GM13976 (cell line): Measurements from ENCODE around the gene MLEC.

Source experiments
- DNase-seq: peaks from one replicate; pipeline ENCODE4 v3.0.0; 2012; ENCODE audit warnings: low spot score
- in situ Hi-C: fragments of 300-500 bp; cut with MboI; formaldehyde crosslinking; loops from one replicate; pipeline ENCODE4 v1.12.0; 2022; ENCODE audit warnings: low sequenced_read_pairs, mixed read lengths, inconsistent platforms; ENCODE audit not compliant: unreplicated experiment
- TF ChIP-seq, protein P1 (sequence below): IDR thresholded peaks from 2 replicates; pipeline ENCODE4 v1.5.1; 2012; ENCODE audit warnings: borderline replicate concordance, mild to moderate bottlenecking; ENCODE audit not compliant: insufficient read depth; ENCODE audit errors: extremely low read depth, missing control alignments, control extremely low read depth

Gene MLEC

DNA sequence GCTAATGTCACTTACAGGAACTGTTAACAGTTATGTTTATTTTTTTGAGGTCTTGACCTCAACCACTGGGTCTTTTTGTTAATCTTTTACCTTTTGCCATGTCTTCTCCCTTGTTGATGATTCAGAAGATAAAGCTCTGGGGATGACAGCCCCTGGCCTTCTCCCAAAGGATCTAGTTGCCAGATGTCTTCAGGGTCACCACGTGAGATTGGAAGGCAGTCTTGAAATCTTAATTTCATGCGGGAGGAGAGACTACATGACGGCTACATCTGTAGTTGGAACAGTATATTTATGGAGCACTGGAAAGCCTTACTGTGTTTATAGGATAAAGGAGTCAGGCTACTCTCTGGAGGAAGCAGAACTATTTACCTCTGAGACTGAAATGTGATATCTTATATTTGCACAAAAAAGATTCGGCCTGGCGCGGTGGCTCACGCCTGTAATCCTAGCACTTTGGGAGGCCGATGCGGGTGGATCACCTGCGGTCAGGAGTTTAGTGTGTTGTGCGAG lies 5.6 kb downstream of the MLEC start:
- TF ChIP-seq, protein P1, sequence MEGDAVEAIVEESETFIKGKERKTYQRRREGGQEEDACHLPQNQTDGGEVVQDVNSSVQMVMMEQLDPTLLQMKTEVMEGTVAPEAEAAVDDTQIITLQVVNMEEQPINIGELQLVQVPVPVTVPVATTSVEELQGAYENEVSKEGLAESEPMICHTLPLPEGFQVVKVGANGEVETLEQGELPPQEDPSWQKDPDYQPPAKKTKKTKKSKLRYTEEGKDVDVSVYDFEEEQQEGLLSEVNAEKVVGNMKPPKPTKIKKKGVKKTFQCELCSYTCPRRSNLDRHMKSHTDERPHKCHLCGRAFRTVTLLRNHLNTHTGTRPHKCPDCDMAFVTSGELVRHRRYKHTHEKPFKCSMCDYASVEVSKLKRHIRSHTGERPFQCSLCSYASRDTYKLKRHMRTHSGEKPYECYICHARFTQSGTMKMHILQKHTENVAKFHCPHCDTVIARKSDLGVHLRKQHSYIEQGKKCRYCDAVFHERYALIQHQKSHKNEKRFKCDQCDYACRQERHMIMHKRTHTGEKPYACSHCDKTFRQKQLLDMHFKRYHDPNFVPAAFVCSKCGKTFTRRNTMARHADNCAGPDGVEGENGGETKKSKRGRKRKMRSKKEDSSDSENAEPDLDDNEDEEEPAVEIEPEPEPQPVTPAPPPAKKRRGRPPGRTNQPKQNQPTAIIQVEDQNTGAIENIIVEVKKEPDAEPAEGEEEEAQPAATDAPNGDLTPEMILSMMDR, result no peak
- in situ Hi-C loops, result no loop called here
- DNase-seq, result no peak

DNA sequence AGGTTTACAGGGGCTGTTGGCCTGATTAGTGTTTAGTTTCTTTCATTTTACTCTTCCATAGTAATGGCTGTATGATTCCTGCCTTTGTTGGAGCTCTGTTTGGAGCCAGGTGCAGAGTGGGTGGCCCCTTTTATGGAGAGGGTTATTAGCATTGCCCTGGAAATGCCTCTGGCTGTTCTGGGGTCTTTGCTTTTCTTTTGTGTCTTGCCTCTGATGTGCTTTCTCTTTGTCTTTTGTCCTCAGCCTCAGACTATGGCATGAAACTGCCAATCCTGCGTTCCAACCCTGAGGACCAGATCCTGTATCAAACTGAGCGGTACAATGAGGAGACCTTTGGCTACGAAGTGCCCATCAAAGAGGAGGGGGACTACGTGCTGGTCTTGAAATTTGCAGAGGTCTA lies 6.9 kb downstream of the MLEC start:
- no peak for DNase-seq
- in situ Hi-C loops, result no loop called here
- TF ChIP-seq, protein P1, result no peak

DNA sequence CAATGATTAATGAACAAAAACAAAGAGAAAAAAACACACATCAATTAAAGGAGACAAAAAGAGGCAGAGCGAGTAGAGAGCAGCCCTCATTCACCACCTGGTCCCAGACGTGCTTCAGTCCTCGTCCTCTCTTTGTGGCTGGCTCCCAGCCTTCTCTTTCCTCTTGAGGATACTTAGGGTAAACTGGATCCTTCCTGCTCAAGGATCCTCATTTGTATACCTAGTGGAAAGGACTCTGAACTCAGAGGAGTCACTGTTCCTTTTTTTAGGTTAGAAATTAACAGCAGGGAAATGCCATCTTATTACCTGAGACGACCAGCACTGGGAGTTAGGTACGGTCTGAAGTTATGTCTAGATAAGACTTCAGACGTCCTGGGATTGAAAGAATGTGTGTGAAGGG lies 9.7 kb downstream of the MLEC start:
- no peak for DNase-seq
- in situ Hi-C loops, result no loop called here
- TF ChIP-seq, protein P1, result no peak

DNA sequence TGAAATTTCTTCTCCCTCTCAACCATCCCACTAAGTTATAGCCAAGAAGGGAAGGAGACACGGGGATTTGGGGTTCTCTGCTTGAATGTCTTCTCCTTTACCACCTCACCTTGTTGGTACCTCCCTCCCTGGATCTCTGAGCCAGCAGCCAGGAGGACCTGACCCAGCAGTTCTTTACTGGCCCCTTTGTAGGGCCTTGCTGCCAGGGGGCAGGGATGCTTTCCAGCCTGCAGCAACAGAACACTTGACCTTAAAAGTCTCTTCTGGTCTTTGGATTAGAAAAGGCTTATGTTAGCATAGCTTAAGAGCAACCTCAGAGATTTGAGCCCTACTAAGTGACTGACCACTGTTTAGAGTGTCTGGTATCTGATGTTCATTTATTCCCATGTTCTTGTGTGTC lies 10.4 kb downstream of the MLEC start:
- TF ChIP-seq, protein P1, result no peak
- DNase-seq, result no peak
- in situ Hi-C loops, result no loop called here

DNA sequence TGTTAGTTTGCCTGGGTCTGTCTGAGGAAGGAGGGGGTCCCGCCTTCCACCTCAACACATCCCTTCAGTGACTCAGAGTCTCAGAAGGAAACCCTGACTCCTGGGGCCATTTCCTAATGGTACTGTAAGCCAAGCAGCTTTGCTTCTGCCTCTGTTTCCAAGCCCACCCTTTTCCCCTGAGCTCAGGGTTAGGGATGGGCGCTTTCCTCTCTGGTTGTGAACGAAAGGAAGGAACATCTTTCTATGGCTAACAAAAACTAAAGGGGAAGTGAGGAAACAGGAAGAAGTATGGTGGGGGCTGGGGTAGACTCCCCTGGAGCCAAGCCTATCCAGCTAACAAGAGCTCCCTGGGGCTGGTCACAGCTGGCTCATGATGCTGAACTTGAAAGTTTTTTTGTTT lies 11.7 kb downstream of the MLEC start:
- no peak for DNase-seq
- TF ChIP-seq, protein P1, result no peak
- in situ Hi-C loops, result no loop called here

DNA sequence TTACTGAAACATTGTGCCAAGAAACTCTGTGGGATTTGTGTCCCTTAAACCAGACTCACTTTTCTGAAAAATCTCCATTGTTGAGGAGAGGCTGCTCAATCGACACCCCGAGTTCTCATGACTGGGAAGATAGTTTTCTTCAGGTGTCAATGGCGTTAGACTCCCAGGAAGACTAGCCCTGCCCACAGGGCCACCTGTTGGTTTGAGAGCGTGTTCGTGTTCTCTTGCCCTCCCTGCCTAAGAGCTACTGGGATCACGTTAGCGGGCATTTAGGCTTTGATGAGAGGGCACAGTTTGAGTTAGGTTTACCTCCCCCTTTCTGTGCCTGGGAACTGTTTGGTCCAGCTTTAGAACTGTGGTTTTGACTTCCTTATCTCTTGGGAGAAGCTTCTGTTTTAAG lies 12.6 kb downstream of the MLEC start:
- TF ChIP-seq, protein P1, result no peak
- in situ Hi-C loops, result no loop called here
- no peak for DNase-seq

DNA sequence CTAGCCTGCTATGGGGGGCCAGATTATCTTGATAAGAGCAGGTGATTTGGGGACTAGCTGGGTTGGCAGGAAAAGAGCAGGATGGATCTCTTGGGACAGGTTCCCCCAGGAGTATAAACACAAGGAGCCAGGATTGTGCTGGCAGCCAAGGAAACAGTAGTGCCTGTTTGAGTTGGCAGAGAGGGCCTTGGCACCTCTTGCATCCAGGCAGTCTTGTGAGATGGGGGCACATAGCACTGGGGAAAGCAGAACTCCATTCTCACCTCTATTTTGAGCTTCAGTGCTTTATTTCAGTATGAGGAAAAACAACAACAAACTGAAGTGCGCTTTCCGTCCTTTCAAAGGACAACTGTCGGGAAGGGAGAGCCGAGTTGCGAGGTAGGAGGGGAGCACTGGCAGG lies 13.9 kb downstream of the MLEC start:
- TF ChIP-seq, protein P1, result no peak
- no peak for DNase-seq
- in situ Hi-C loops, result no loop called here
